ENCODE measurements around the gene NBPF3.
"Not testable (repeated sequence)": the region's sequence is repeated elsewhere in the genome, so short reads cannot be mapped to it uniquely, and the experiment has no call there.

NBPF3 gene

DNA sequence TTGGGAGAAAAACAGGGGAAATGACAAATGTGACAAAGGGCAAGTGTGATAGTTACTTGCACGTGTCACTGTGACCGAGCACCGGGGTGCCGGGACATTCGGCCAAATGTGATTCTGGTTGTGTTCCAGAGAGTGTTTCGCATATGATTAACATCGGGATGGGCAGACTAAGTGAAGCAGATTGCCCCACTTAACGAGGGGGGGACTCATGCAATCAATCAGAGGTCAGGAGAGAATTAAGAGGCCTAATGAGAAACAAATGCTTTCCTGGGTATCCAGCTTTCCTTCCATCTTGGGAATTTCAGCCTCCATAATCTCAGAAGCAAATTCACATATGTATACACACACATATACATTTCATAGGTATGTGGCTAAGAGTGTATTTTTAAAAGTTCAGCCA is 18.6 kb upstream of the NBPF3 start:
- not testable (repeated sequence) for H3K4me3 ChIP-seq (ENCODE audit: low read length); DNase-seq (ENCODE audit: low read depth); H3K27me3 ChIP-seq (replicated peaks; ENCODE audit: control insufficient read depth, insufficient read depth, low read length); H3K4me1 ChIP-seq (ENCODE audit: control insufficient read depth, insufficient read depth, low read length); H3K9ac ChIP-seq (ENCODE audit: low read length); H3K36me3 ChIP-seq (ENCODE audit: control insufficient read depth, insufficient read depth, low read length, severe bottlenecking); H3K9me3 ChIP-seq (ENCODE audit: control insufficient read depth, low read length)

DNA sequence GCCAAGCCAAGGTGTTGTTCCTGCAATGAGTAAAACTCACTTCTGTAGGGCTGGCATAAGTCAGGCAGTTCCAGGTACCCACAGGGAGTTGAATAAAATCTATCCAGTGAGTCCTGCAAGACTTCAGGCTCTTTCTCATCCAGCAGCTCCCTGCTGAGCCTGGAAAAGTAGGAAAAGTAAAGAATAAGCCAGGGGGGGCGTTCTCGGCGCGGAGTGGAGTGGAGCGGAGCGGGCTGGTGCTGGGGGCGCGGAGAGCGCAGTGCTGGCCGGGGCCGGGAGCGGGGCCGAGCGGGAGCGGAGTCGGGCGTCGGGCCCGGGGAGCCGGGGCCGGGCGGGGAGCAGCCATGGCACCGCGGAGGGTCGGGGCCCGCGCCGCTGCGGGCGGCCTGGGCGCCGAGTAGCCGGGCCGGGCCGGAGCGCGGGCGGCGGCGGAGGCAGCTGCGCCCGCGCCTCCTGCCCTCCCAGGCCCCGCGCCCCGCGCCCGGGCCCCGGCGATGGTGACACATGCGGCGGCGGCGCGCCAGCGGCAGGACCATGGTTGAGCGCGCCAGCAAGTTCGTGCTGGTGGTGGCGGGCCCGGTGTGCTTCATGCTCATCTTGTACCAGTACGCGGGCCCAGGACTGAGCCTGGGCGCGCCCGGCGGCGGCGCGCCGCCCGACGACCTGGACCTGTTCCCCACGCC is 12.0 kb upstream of the NBPF3 start:
- H3K4me1 ChIP-seq (ENCODE audit: control insufficient read depth, insufficient read depth, low read length); H3K27me3 ChIP-seq (replicated peaks; ENCODE audit: control insufficient read depth, insufficient read depth, low read length); DNase-seq (ENCODE audit: low read depth); H3K36me3 ChIP-seq (ENCODE audit: control insufficient read depth, insufficient read depth, low read length, severe bottlenecking); H3K4me3 ChIP-seq (ENCODE audit: low read length); H3K9ac ChIP-seq (ENCODE audit: low read length); H3K9me3 ChIP-seq (ENCODE audit: control insufficient read depth, low read length): not testable (repeated sequence)

DNA sequence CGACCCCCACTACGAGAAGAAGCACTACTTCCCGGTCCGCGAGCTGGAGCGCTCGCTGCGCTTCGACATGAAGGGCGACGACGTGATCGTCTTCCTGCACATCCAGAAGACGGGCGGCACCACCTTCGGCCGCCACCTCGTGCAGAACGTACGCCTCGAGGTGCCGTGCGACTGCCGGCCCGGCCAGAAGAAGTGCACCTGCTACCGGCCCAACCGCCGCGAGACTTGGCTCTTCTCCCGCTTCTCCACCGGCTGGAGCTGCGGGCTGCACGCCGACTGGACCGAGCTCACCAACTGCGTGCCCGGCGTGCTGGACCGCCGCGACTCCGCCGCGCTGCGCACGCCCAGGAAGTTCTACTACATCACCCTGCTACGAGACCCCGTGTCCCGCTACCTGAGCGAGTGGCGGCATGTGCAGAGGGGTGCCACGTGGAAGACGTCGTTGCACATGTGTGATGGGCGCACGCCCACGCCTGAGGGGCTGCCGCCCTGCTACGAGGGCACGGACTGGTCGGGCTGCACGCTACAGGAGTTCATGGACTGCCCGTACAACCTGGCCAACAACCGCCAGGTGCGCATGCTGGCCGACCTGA is 11.4 kb upstream of the NBPF3 start:
- H3K9ac ChIP-seq (ENCODE audit: low read length); H3K27me3 ChIP-seq (replicated peaks; ENCODE audit: control insufficient read depth, insufficient read depth, low read length); H3K4me1 ChIP-seq (ENCODE audit: control insufficient read depth, insufficient read depth, low read length); H3K4me3 ChIP-seq (ENCODE audit: low read length); H3K9me3 ChIP-seq (ENCODE audit: control insufficient read depth, low read length); DNase-seq (ENCODE audit: low read depth); H3K36me3 ChIP-seq (ENCODE audit: control insufficient read depth, insufficient read depth, low read length, severe bottlenecking): not testable (repeated sequence)

DNA sequence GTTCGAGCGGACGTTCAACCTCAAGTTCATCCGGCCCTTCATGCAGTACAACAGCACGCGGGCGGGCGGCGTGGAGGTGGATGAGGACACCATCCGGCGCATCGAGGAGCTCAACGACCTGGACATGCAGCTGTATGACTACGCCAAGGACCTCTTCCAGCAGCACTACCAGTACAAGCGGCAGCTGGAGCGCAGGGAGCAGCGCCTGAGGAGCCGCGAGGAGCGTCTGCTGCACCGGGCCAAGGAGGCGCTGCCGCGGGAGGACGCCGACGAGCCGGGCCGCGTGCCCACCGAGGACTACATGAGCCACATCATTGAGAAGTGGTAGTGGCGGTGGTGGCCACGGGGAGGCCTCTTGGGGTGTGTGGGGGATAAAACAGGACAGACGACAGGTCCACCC is 10.7 kb upstream of the NBPF3 start:
- H3K9me3 ChIP-seq (ENCODE audit: control insufficient read depth, low read length); H3K9ac ChIP-seq (ENCODE audit: low read length); H3K27me3 ChIP-seq (replicated peaks; ENCODE audit: control insufficient read depth, insufficient read depth, low read length); DNase-seq (ENCODE audit: low read depth); H3K4me3 ChIP-seq (ENCODE audit: low read length); H3K4me1 ChIP-seq (ENCODE audit: control insufficient read depth, insufficient read depth, low read length); H3K36me3 ChIP-seq (ENCODE audit: control insufficient read depth, insufficient read depth, low read length, severe bottlenecking): not testable (repeated sequence)

DNA sequence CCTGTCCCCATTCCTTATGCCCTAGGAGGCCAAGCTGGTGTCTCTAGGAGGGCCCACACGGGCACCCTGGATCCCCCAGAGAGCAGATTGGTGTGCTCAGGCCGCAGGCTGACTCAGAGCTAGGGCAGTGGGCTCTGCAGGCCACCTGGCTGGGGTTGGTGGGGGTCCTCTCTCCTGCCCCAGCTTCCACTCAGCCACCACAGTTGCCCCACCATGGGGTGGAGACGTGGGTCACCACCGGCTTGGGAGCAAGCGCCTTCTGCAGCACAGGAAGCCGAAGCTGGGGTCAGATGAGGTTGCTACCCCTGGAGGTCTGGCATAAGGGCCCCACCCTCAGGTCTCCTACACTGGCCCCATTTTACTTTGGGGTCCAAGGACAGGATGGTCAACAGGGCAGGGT is 9.1 kb upstream of the NBPF3 start:
- H3K27me3 ChIP-seq (replicated peaks; ENCODE audit: control insufficient read depth, insufficient read depth, low read length); H3K4me1 ChIP-seq (ENCODE audit: control insufficient read depth, insufficient read depth, low read length); DNase-seq (ENCODE audit: low read depth); H3K4me3 ChIP-seq (ENCODE audit: low read length); H3K36me3 ChIP-seq (ENCODE audit: control insufficient read depth, insufficient read depth, low read length, severe bottlenecking); H3K9me3 ChIP-seq (ENCODE audit: control insufficient read depth, low read length); H3K9ac ChIP-seq (ENCODE audit: low read length): not testable (repeated sequence)

DNA sequence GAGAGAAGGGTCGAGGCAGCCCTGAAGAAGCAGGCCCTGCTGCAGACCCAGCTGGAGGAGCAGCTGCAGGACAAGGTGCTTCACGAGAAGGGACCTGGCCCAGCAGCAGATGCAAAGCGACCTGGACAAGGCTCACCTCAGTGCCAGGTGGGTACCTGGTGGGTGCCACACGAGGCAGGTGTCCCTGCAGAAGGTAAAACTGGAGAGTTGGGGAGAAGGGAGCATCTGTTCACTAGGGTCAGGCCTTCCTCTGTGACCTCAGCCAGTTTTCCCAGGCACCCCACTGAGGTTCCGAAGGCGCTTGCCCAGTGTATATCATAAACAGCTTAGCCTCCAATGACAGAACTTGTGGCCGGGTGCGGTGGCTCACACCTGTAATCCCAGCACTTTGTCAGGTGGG is 5.5 kb upstream of the NBPF3 start:
- H3K4me3 ChIP-seq (ENCODE audit: low read length), result no peak overlapping the region
- no peak for DNase-seq (ENCODE audit: low read depth)
- peaks cover 4% of the 10 kb centered on the region for H3K4me1 ChIP-seq (ENCODE audit: control insufficient read depth, insufficient read depth, low read length)
- H3K9ac ChIP-seq (ENCODE audit: low read length), result no peak overlapping the region
- H3K36me3 ChIP-seq (ENCODE audit: control insufficient read depth, insufficient read depth, low read length, severe bottlenecking), result no peaks in the 10 kb centered on the region
- H3K27me3 ChIP-seq (replicated peaks; ENCODE audit: control insufficient read depth, insufficient read depth, low read length), result peaks cover 6% of the 10 kb centered on the region
- no peaks in the 10 kb centered on the region for H3K9me3 ChIP-seq (ENCODE audit: control insufficient read depth, low read length)

DNA sequence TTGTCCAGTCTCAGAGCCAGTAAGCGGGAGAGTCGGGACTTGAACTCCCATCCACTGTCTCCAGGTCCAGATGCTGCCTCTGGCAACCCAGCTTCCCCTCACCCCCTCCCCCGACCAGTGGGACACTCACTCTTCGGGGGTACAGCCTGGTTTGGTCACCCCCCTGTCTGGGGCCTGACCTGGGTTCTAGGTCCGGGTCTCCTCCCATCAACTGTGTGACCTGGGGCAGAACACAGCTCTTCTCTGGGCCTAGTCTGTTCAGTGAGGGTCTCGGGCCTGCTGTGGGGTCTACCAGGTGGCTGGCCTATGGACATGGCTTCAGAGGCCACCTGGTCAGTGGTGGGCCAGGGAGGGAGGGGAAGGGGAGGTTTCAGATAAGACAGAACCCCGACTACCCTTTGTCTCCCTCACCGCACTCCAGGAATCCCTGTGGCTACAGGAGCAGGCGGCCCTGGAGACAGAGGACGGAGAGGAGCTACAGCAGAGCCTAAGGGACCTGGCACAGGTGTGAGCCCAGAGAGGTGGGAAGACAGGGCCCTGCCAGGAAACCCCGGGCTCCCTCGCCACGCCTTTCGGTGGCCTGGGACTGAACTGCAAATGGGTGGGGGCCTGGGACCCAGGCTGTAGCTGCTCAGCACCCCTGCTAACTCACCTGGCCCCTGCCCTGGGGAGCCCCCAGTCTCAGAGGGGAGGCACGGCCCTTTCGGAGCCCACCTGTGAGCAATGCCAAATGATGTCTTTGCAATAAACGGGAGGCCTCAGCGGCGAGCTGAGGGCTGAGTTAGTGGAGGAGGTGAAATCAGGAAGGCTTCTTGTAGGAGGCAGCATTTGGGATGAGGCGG is 4.1 kb upstream of the NBPF3 start:
- H3K27me3 ChIP-seq (replicated peaks; ENCODE audit: control insufficient read depth, insufficient read depth, low read length), result peaks cover 6% of the 10 kb centered on the region
- H3K4me1 ChIP-seq (ENCODE audit: control insufficient read depth, insufficient read depth, low read length), result peaks cover 9% of the 10 kb centered on the region
- H3K36me3 ChIP-seq (ENCODE audit: control insufficient read depth, insufficient read depth, low read length, severe bottlenecking), result no peaks in the 10 kb centered on the region
- no peak for DNase-seq (ENCODE audit: low read depth)
- H3K9me3 ChIP-seq (ENCODE audit: control insufficient read depth, low read length), result no peaks in the 10 kb centered on the region
- peak overlapping the region; percentile 27 for H3K4me3 ChIP-seq (ENCODE audit: low read length)
- H3K9ac ChIP-seq (ENCODE audit: low read length), result no peak overlapping the region

DNA sequence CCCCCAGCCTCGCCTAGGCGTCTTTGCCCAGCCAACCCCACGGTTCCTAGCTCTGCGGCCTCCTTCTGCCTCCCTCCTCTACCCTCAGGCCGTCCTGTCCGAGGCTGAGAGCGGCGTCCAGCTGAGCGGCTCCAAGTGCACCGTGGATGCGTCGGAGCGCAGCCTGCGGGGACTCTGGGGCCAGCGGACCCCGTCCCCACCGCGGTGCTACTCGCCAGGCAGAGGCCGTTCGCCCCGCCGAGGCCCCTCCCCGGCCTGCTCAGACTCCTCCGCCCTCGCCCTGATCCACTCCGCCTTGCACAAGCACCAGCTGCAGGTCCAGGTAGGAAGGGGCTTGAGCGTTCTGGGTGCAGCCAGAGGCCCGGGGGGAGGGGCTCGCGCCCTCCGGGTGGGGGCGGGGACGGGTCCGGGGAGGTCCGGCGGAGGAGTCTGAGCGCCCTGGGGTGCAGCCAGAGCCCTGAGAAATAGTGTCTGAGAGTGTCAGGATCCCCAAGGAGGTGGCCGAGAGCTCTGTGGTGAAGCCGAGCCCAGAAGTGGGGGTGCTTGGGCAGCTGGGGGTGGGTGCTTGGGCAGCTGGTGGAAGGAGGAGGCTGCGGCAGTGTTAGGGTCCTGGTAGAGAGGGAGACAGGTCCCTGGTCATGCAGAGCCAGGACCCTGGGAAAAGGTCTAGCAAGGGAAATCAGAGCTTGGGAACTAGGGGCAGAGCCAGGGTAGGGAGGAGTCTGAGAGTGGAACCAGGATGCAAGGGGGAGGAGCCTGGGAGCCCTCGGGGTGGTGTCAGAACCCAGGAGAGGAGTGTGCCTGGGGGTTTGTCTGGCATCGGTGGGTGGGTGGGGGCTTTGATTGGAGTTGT is 3.2 kb upstream of the NBPF3 start:
- Histone ChIP-seq H3K9me3 (ENCODE audit: control insufficient read depth, low read length) (no peaks in the 10 kb centered on the region), H3K36me3 (ENCODE audit: control insufficient read depth, insufficient read depth, low read length, severe bottlenecking) (no peaks in the 10 kb centered on the region), H3K4me1 (ENCODE audit: control insufficient read depth, insufficient read depth, low read length) (peaks cover 16% of the 10 kb centered on the region), H3K27me3 (replicated peaks; ENCODE audit: control insufficient read depth, insufficient read depth, low read length) (peaks cover 6% of the 10 kb centered on the region), H3K9ac (ENCODE audit: low read length) (no peak overlapping the region), H3K4me3 (ENCODE audit: low read length) (peak overlapping the region; percentile 27)
- DNase-seq (ENCODE audit: low read depth), result no peak

DNA sequence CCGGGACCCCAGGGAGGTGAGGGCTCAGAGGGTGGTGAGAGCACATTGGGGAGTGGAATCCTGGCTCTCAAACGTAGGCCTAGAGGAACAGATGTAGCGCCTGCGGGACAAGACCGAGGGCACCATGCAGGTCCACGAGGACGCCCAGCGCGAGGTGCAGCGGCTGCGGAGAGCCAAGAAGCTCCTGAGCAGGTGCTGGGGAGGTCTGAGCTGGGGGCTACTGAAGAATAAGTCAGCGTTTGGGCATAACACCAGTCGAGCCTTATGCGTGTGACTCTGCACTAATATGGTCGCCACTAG is 2.6 kb upstream of the NBPF3 start:
- no peaks in the 10 kb centered on the region for H3K9me3 ChIP-seq (ENCODE audit: control insufficient read depth, low read length)
- no peak for DNase-seq (ENCODE audit: low read depth)
- peaks cover 6% of the 10 kb centered on the region for H3K27me3 ChIP-seq (replicated peaks; ENCODE audit: control insufficient read depth, insufficient read depth, low read length)
- peaks cover 16% of the 10 kb centered on the region for H3K4me1 ChIP-seq (ENCODE audit: control insufficient read depth, insufficient read depth, low read length)
- no peaks in the 10 kb centered on the region for H3K36me3 ChIP-seq (ENCODE audit: control insufficient read depth, insufficient read depth, low read length, severe bottlenecking)
- no peak overlapping the region for H3K9ac ChIP-seq (ENCODE audit: low read length)
- no peak overlapping the region for H3K4me3 ChIP-seq (ENCODE audit: low read length)

DNA sequence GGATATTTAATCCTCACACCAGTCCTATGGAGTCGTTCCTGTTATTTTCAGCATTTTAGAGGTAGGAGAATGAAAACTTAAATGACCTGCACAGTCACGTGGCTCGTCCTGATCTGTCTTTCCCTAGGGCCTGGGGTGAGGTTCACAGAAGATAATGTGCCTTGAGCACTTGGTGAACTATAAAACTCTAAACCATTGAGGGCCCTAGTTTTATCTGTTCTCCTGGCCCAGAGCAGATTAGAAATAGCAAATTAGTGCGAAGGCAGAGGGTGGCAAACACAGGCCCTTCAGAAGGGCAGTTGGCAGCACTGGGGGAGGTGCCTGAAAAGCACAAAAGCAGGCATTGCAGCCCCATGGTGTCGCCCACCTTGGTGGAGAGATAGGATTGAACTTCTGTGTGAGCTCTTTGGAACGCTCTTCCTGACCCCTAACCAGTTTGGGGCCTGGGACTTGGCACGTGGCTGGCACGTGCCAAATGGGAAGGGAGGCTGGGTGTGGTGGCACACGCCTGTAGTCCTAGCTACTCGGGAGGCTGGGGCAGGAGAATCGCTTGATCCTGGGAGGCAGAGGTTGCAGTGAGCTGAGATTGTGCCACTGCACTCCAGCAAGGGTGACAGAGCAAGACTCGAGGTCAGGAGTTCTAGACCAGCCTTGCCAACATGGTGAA is 1.2 kb upstream of the NBPF3 start:
- peaks cover 16% of the 10 kb centered on the region for H3K4me1 ChIP-seq (ENCODE audit: control insufficient read depth, insufficient read depth, low read length)
- H3K4me3 ChIP-seq (ENCODE audit: low read length); H3K27me3 ChIP-seq (replicated peaks; ENCODE audit: control insufficient read depth, insufficient read depth, low read length); H3K9me3 ChIP-seq (ENCODE audit: control insufficient read depth, low read length); H3K9ac ChIP-seq (ENCODE audit: low read length); H3K36me3 ChIP-seq (ENCODE audit: control insufficient read depth, insufficient read depth, low read length, severe bottlenecking); DNase-seq (ENCODE audit: low read depth): not testable (repeated sequence)

DNA sequence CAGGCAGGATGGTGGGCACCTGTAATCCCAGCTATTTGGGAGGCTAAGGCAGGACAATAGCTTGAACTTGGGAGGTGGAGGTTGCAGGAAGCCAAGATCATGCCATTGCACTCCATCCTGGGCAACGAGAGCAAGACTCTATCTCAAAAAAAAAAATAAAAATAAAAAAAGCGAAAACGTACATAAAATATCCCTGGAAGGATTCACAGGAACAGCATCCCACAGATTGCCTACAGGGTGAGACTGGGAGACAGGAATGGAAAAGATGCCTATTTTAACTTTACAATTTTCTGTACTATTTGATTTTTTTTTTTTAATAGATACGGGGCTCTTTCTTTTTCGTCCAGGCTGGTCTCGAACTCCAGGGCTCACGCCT is 604 bp upstream of the NBPF3 start:
- no peak for DNase-seq (ENCODE audit: low read depth)
- H3K9me3 ChIP-seq (ENCODE audit: control insufficient read depth, low read length), result no peaks in the 10 kb centered on the region
- H3K36me3 ChIP-seq (ENCODE audit: control insufficient read depth, insufficient read depth, low read length, severe bottlenecking), result no peaks in the 10 kb centered on the region
- H3K4me1 ChIP-seq (ENCODE audit: control insufficient read depth, insufficient read depth, low read length), result peaks cover 16% of the 10 kb centered on the region
- H3K4me3 ChIP-seq (ENCODE audit: low read length), result peak overlapping the region; percentile 90
- H3K9ac ChIP-seq (ENCODE audit: low read length), result peak overlapping the region; percentile 83
- peaks cover 6% of the 10 kb centered on the region for H3K27me3 ChIP-seq (replicated peaks; ENCODE audit: control insufficient read depth, insufficient read depth, low read length)
